ENCODE results near the gene TUSC2. TPM values are rescaled to one million over a fixed set of nuclear protein-coding genes. Genes with fewer than 3 reads are reported as not detected.
A peak's percentile ranks its signal among the peaks of the same experiment; 100 is the strongest.

Gene TUSC2
- total RNA-seq, 1 donor from 2014 or later = 23.9 TPM

- no peak for DNase-seq (ENCODE audit: low spot score)
- Mint-ChIP-seq H3K27me3 (ENCODE audit: low read depth) (no peaks in the 10 kb centered on the region), H3K4me1 (ENCODE audit: low read depth) (peaks cover 16% of the 10 kb centered on the region), H3K4me3 (ENCODE audit: low read depth) (peak overlapping the region; percentile 30), H3K27ac (no peak overlapping the region), H3K9me3 (no peaks in the 10 kb centered on the region), H3K36me3 (ENCODE audit: low read depth) (peaks cover 29% of the 10 kb centered on the region)
- intact Hi-C loops (cut with micrococcal nuclease) = no loop called here
These were observed 2.9 kb downstream of the TUSC2 start for GRCh38 chr3:50325113-50325480.

GRCh38 chr3:50324351-50325112 lies 3.5 kb downstream of the TUSC2 start:
- Mint-ChIP-seq H3K36me3 (ENCODE audit: low read depth) (peaks cover 24% of the 10 kb centered on the region), H3K4me1 (ENCODE audit: low read depth) (peaks cover 16% of the 10 kb centered on the region), H3K27ac (no peak overlapping the region), H3K9me3 (no peaks in the 10 kb centered on the region), H3K27me3 (ENCODE audit: low read depth) (no peaks in the 10 kb centered on the region), H3K4me3 (ENCODE audit: low read depth) (peak overlapping the region; percentile 21)
- no peak for DNase-seq (ENCODE audit: low spot score)
- intact Hi-C loops (cut with micrococcal nuclease) = loop anchor here (1.0 to 5.0 kb wide), 2 partner anchors 50 to 87 kb away; partner anchors contain the start of gene GNAI2

GRCh38 chr3:50323614-50324199 lies 4.3 kb downstream of the TUSC2 start:
- DNase-seq (ENCODE audit: low spot score) = no peak
- Mint-ChIP-seq H3K27me3 (ENCODE audit: low read depth) (no peaks in the 10 kb centered on the region), H3K4me3 (ENCODE audit: low read depth) (no peak overlapping the region), H3K4me1 (ENCODE audit: low read depth) (peaks cover 16% of the 10 kb centered on the region), H3K36me3 (ENCODE audit: low read depth) (peaks cover 27% of the 10 kb centered on the region), H3K27ac (no peak overlapping the region), H3K9me3 (no peaks in the 10 kb centered on the region)
- intact Hi-C loops (cut with micrococcal nuclease) = loop anchor here (1.0 to 5.0 kb wide), 2 partner anchors 49 to 86 kb away; partner anchors contain the start of gene GNAI2

GRCh38 chr3:50323092-50323600 lies 4.9 kb downstream of the TUSC2 start:
- peaks cover 11% of the 10 kb centered on the region for H3K4me1 Mint-ChIP-seq (ENCODE audit: low read depth)
- no peaks in the 10 kb centered on the region for H3K9me3 Mint-ChIP-seq
- no peak for DNase-seq (ENCODE audit: low spot score)
- H3K4me3 Mint-ChIP-seq (ENCODE audit: low read depth) = peak overlapping the region; percentile 8
- no peak overlapping the region for H3K27ac Mint-ChIP-seq
- no peaks in the 10 kb centered on the region for H3K27me3 Mint-ChIP-seq (ENCODE audit: low read depth)
- intact Hi-C loops (cut with micrococcal nuclease) = loop anchor here (5.0 kb wide), 1 partner anchor 86 kb away; the partner anchor contains the start of gene GNAI2
- peaks cover 25% of the 10 kb centered on the region for H3K36me3 Mint-ChIP-seq (ENCODE audit: low read depth)

GRCh38 chr3:50322386-50323091 lies 5.5 kb downstream of the TUSC2 start, which contains the start of gene HYAL2:
TSS of gene HYAL2 (minus strand) at chr3:50322745. CDS start at chr3:50320489, 2,256 bp downstream.
- H3K4me1 Mint-ChIP-seq (ENCODE audit: low read depth) = peaks cover 11% of the 10 kb centered on the region
- H3K9me3 Mint-ChIP-seq = no peaks in the 10 kb centered on the region
- no peak for DNase-seq (ENCODE audit: low spot score)
- H3K27me3 Mint-ChIP-seq (ENCODE audit: low read depth) = no peaks in the 10 kb centered on the region
- peak within 1 kb of the TSS; percentile 74 for H3K4me3 Mint-ChIP-seq (ENCODE audit: low read depth)
- intact Hi-C loops (cut with micrococcal nuclease) = loop anchor here (5.0 kb wide), 1 partner anchor 85 kb away; the partner anchor contains the start of gene GNAI2
- H3K36me3 Mint-ChIP-seq (ENCODE audit: low read depth) = peaks cover 23% of the 10 kb centered on the region
- H3K27ac Mint-ChIP-seq = peak within 1 kb of the TSS; percentile 92

GRCh38 chr3:50322115-50322385 lies 6.0 kb downstream of the TUSC2 start:
- H3K9me3 Mint-ChIP-seq = no peaks in the 10 kb centered on the region
- no peak overlapping the region for H3K27ac Mint-ChIP-seq
- no peaks in the 10 kb centered on the region for H3K27me3 Mint-ChIP-seq (ENCODE audit: low read depth)
- H3K4me1 Mint-ChIP-seq (ENCODE audit: low read depth) = peaks cover 10% of the 10 kb centered on the region
- no peak for DNase-seq (ENCODE audit: low spot score)
- H3K36me3 Mint-ChIP-seq (ENCODE audit: low read depth) = peaks cover 23% of the 10 kb centered on the region
- intact Hi-C loops (cut with micrococcal nuclease) = loop anchor here (5.0 kb wide), 1 partner anchor 85 kb away; the partner anchor contains the start of gene GNAI2
- H3K4me3 Mint-ChIP-seq (ENCODE audit: low read depth) = peak overlapping the region; percentile 74

- intact Hi-C loops (cut with micrococcal nuclease) = loop anchor here (1.0 to 5.0 kb wide), 2 partner anchors 22 to 84 kb away; partner anchors contain the start of genes GNAI2, HYAL3 and NAA80
These were observed 6.5 kb downstream of the TUSC2 start for GRCh38 chr3:50321336-50322114.

GRCh38 chr3:50320853-50321335 lies 7.1 kb downstream of the TUSC2 start:
- H3K4me3 Mint-ChIP-seq (ENCODE audit: low read depth) = peak overlapping the region; percentile 89
- DNase-seq (ENCODE audit: low spot score) = no peak
- peaks cover 30% of the 10 kb centered on the region for H3K36me3 Mint-ChIP-seq (ENCODE audit: low read depth)
- H3K27me3 Mint-ChIP-seq (ENCODE audit: low read depth) = no peaks in the 10 kb centered on the region
- H3K9me3 Mint-ChIP-seq = no peaks in the 10 kb centered on the region
- H3K27ac Mint-ChIP-seq = no peak overlapping the region
- peaks cover 13% of the 10 kb centered on the region for H3K4me1 Mint-ChIP-seq (ENCODE audit: low read depth)
- intact Hi-C loops (cut with micrococcal nuclease) = loop anchor here (1.0 to 5.0 kb wide), 2 partner anchors 22 to 84 kb away; partner anchors contain the start of genes GNAI2, HYAL3 and NAA80

More at GRCh38 chr3:50321336-50322114, 6.5 kb downstream of the TUSC2 start:
- DNase-seq (ENCODE audit: low spot score) = peak; percentile 84
- Mint-ChIP-seq H3K27ac (peak overlapping the region; percentile 92), H3K27me3 (ENCODE audit: low read depth) (no peaks in the 10 kb centered on the region), H3K4me1 (ENCODE audit: low read depth) (peaks cover 11% of the 10 kb centered on the region), H3K36me3 (ENCODE audit: low read depth) (peaks cover 26% of the 10 kb centered on the region), H3K9me3 (no peaks in the 10 kb centered on the region), H3K4me3 (ENCODE audit: low read depth) (peak overlapping the region; percentile 74)

- Mint-ChIP-seq H3K4me3 (ENCODE audit: low read depth) (peak overlapping the region; percentile 89), H3K27ac (no peak overlapping the region)
- intact Hi-C loops (cut with micrococcal nuclease) = loop anchor here (5.0 kb wide), 1 partner anchor 83 kb away; the partner anchor contains the start of gene GNAI2
These were observed 8.0 kb downstream of the TUSC2 start for GRCh38 chr3:50319894-50320625.

GRCh38 chr3:50319181-50319893 lies 8.7 kb downstream of the TUSC2 start:
- Mint-ChIP-seq H3K4me1 (ENCODE audit: low read depth) (peaks cover 13% of the 10 kb centered on the region), H3K27ac (no peak overlapping the region), H3K36me3 (ENCODE audit: low read depth) (peaks cover 19% of the 10 kb centered on the region), H3K4me3 (ENCODE audit: low read depth) (peak overlapping the region; percentile 37), H3K27me3 (ENCODE audit: low read depth) (no peaks in the 10 kb centered on the region), H3K9me3 (no peaks in the 10 kb centered on the region)
- intact Hi-C loops (cut with micrococcal nuclease) = no loop called here
- no peak for DNase-seq (ENCODE audit: low spot score)

More at GRCh38 chr3:50319894-50320625, 8.0 kb downstream of the TUSC2 start:
- DNase-seq (ENCODE audit: low spot score) = no peak
- no peaks in the 10 kb centered on the region for H3K27me3 Mint-ChIP-seq (ENCODE audit: low read depth)
- peaks cover 13% of the 10 kb centered on the region for H3K4me1 Mint-ChIP-seq (ENCODE audit: low read depth)
- no peaks in the 10 kb centered on the region for H3K9me3 Mint-ChIP-seq
- peaks cover 25% of the 10 kb centered on the region for H3K36me3 Mint-ChIP-seq (ENCODE audit: low read depth)

- Mint-ChIP-seq H3K27me3 (ENCODE audit: low read depth) (no peaks in the 10 kb centered on the region), H3K4me3 (ENCODE audit: low read depth) (peak overlapping the region; percentile 37), H3K36me3 (ENCODE audit: low read depth) (peaks cover 19% of the 10 kb centered on the region), H3K27ac (no peak overlapping the region), H3K9me3 (no peaks in the 10 kb centered on the region), H3K4me1 (ENCODE audit: low read depth) (peaks cover 13% of the 10 kb centered on the region)
- intact Hi-C loops (cut with micrococcal nuclease) = no loop called here
- no peak for DNase-seq (ENCODE audit: low spot score)
These were observed 9.4 kb downstream of the TUSC2 start for GRCh38 chr3:50318615-50319014.

All from activated T-helper 2 cell treated with anti-CD3 and anti-CD28 coated beads, Interferon-gamma antibody, Interleukin-2, Interleukin-4, amounts not matched to agents 10 μg/mL and 5 μg/mL and 100 μg/mL, durations not matched to agents 14 hours and 24 hours and 36 hours (primary cell).